A549 (cell line): ENCODE results near the gene CASP3.

Source experiments
- BHLHE40 ChIP-seq: IDR thresholded peaks from 2 replicates; pipeline ENCODE4 v1.6.1; 2012; ENCODE audit warnings: low read depth, low read length, inconsistent platforms
- CHD2 ChIP-seq: fragments of 150-350 bp; IDR thresholded peaks from 2 replicates; pipeline ENCODE4 v1.6.1; 2014; ENCODE audit warnings: low read length; ENCODE audit not compliant: partially characterized antibody
- EP300 ChIP-seq, 2 experiments: fragments of >200 bp; sonication (Bioruptor Twin); formaldehyde crosslinking; IDR thresholded peaks; 2 replicates in 1 of 2; 3 replicates in 1 of 2; pipeline ENCODE4 v1.6.1; 2016 to 2017
- HDAC2 ChIP-seq: fragments of 200-600 bp; sonication (generic); IDR thresholded peaks from 2 replicates; pipeline ENCODE4 v1.6.1; 2016
- KDM1A ChIP-seq: fragments of 200-600 bp; sonication (generic); IDR thresholded peaks from 2 replicates; pipeline ENCODE4 v1.6.1; 2016; ENCODE audit warnings: low read depth, mild to moderate bottlenecking
- POLR2A ChIP-seq: IDR thresholded peaks from 2 replicates; pipeline ENCODE4 v1.6.1; 2012; ENCODE audit warnings: mild to moderate bottlenecking, low read length
- REST ChIP-seq: fragments of 200-600 bp; sonication (generic); IDR thresholded peaks from 2 replicates; pipeline ENCODE4 v1.6.1; 2016; ENCODE audit warnings: antibody characterized with exemption, mild to moderate bottlenecking, moderate library complexity
- RFX5 ChIP-seq: fragments of 450-650 bp; IDR thresholded peaks from 2 replicates; pipeline ENCODE4 v1.7.1; 2014; ENCODE audit warnings: antibody characterized with exemption, mild to moderate bottlenecking, moderate library complexity

GRCh38 chr4:184587221-184587620 lies 62.0 kb downstream of the CASP3 start:
- TF ChIP-seq CHD2 = no peak
- TF ChIP-seq REST = no peak
- TF ChIP-seq HDAC2 = no peak
- no peak for TF ChIP-seq RFX5
- TF ChIP-seq POLR2A = no peak
- TF ChIP-seq EP300 (IDR thresholded peaks at IDR 0.05) = no peak
- no peak for TF ChIP-seq KDM1A
- TF ChIP-seq BHLHE40 = no peak
